H9 (cell line): Measurements from ENCODE around the gene AMIGO1. TPM values are rescaled to one million over a fixed set of nuclear protein-coding genes. Genes with fewer than 3 reads are reported as not detected.

Experiments used
- DNase-seq: peaks from one replicate; pipeline ENCODE4 v3.0.0-alpha.2; 2017
- H2AFZ ChIP-seq: one replicate; pipeline ENCODE4 v1.6.1; 2013; ENCODE audit warnings: mild to moderate bottlenecking, low read length, control low read depth, moderate library complexity
- H2AK5ac ChIP-seq: 2 replicates; pipeline ENCODE4 v1.6.1; 2013; ENCODE audit warnings: low read length, control low read depth, mixed read lengths; ENCODE audit not compliant: insufficient read length
- H2BK120ac ChIP-seq: one replicate; pipeline ENCODE4 v1.6.1; 2013; ENCODE audit warnings: low read depth, mild to moderate bottlenecking, low read length, control low read depth, inconsistent platforms; ENCODE audit not compliant: poor library complexity, severe bottlenecking
- H2BK12ac ChIP-seq: 2 replicates; pipeline ENCODE4 v1.6.1; 2013; ENCODE audit warnings: low read length, control low read depth, mixed read lengths, low read depth; ENCODE audit not compliant: insufficient read length
- H2BK15ac ChIP-seq: 2 replicates; pipeline ENCODE4 v1.6.1; 2013; ENCODE audit warnings: low read depth, low read length, control low read depth
- H2BK20ac ChIP-seq: one replicate; pipeline ENCODE4 v1.6.1; 2013; ENCODE audit warnings: low read depth, mild to moderate bottlenecking, low read length, control low read depth, inconsistent platforms; ENCODE audit not compliant: poor library complexity, severe bottlenecking
- H2BK5ac ChIP-seq: 2 replicates; pipeline ENCODE4 v1.6.1; 2013; ENCODE audit warnings: low read length, control low read depth, mixed read lengths; ENCODE audit not compliant: insufficient read length
- H3K14ac ChIP-seq: 2 replicates; pipeline ENCODE4 v1.6.1; 2013; ENCODE audit warnings: low read length, control low read depth; ENCODE audit not compliant: insufficient read depth
- H3K18ac ChIP-seq: 2 replicates; pipeline ENCODE4 v1.6.1; 2013; ENCODE audit warnings: low read depth, mild to moderate bottlenecking, mixed read lengths, low read length, control low read depth; ENCODE audit not compliant: insufficient read length
- H3K23ac ChIP-seq: 2 replicates; pipeline ENCODE4 v1.6.1; 2013; ENCODE audit warnings: low read length, control low read depth, mixed read lengths, low read depth; ENCODE audit not compliant: insufficient read length
- H3K23me2 ChIP-seq: 2 replicates; pipeline ENCODE4 v1.6.1; 2013; ENCODE audit warnings: low read depth, mild to moderate bottlenecking, mixed read lengths, low read length, control low read depth; ENCODE audit not compliant: insufficient read length, poor library complexity, severe bottlenecking
- H3K27ac ChIP-seq: 2 replicates; pipeline ENCODE4 v1.5.1; 2013; ENCODE audit warnings: low read length, control low read depth, mixed read lengths, low read depth; ENCODE audit not compliant: insufficient read length
- H3K27me3 ChIP-seq: 2 replicates; pipeline ENCODE4 v1.6.1; 2013; ENCODE audit warnings: low read length, control low read depth, inconsistent platforms; ENCODE audit not compliant: insufficient read depth
- H3K4ac ChIP-seq: 2 replicates; pipeline ENCODE4 v1.6.1; 2013; ENCODE audit warnings: low read depth, mild to moderate bottlenecking, control low read depth, inconsistent platforms, low read length, moderate library complexity
- H3K4me1 ChIP-seq: 2 replicates; pipeline ENCODE4 v1.6.1; 2013; ENCODE audit warnings: low read length, control low read depth, inconsistent platforms; ENCODE audit not compliant: insufficient read depth
- H3K4me2 ChIP-seq: 2 replicates; pipeline ENCODE4 v1.6.1; 2013; ENCODE audit warnings: low read length, control low read depth, mixed read lengths; ENCODE audit not compliant: insufficient read length, insufficient read depth
- H3K56ac ChIP-seq: 2 replicates; pipeline ENCODE4 v1.6.1; 2013; ENCODE audit warnings: low read depth, mild to moderate bottlenecking, mixed read lengths, low read length, control low read depth; ENCODE audit not compliant: insufficient read length
- H3K79me1 ChIP-seq: 2 replicates; pipeline ENCODE4 v1.6.1; 2013; ENCODE audit warnings: low read depth, mild to moderate bottlenecking, moderate library complexity, low read length, control low read depth, inconsistent platforms; ENCODE audit not compliant: insufficient read depth, poor library complexity, severe bottlenecking
- H3K79me2 ChIP-seq: 2 replicates; pipeline ENCODE4 v1.6.1; 2013; ENCODE audit warnings: low read length, control low read depth, inconsistent platforms; ENCODE audit not compliant: insufficient read depth
- H3K9ac ChIP-seq: 2 replicates; pipeline ENCODE4 v1.6.1; 2013; ENCODE audit warnings: low read length, control low read depth, mixed read lengths; ENCODE audit not compliant: insufficient read length; ENCODE audit errors: extremely low read depth
- H3K9me3 ChIP-seq: one replicate; pipeline ENCODE4 v1.6.1; 2013; ENCODE audit warnings: low read depth, low read length, inconsistent platforms; ENCODE audit not compliant: control insufficient read depth
- H3T11ph ChIP-seq: one replicate; pipeline ENCODE4 v1.6.1; 2013; ENCODE audit warnings: mild to moderate bottlenecking, low read length, control low read depth, inconsistent platforms
- H4K20me1 ChIP-seq: one replicate; pipeline ENCODE4 v1.6.1; 2013; ENCODE audit not compliant: control insufficient read depth, insufficient read length, insufficient read depth
- H4K5ac ChIP-seq: 2 replicates; pipeline ENCODE4 v1.6.1; 2013; ENCODE audit warnings: low read depth, mild to moderate bottlenecking, mixed read lengths, low read length, control low read depth; ENCODE audit not compliant: insufficient read length
- H4K8ac ChIP-seq: replicated peaks from 2 replicates; pipeline ENCODE4 v1.6.1; 2013; ENCODE audit warnings: low read length, control low read depth, mixed read lengths, low read depth; ENCODE audit not compliant: insufficient read length
- H4K91ac ChIP-seq: 2 replicates; pipeline ENCODE4 v1.6.1; 2013; ENCODE audit warnings: low read depth, mild to moderate bottlenecking, moderate library complexity, mixed read lengths, low read length, control low read depth; ENCODE audit not compliant: insufficient read length
- H3K27ac Mint-ChIP-seq, 3 experiments: 2 replicates in 2 of 3; 3 replicates in 1 of 3; pipeline ENCODE4 v1.8.0; 2020 to 2021; ENCODE audit warnings: mixed read lengths in 3 of 3, mild to moderate bottlenecking in 1 of 3, moderate library complexity in 1 of 3
- H3K27me3 Mint-ChIP-seq: 2 replicates; pipeline ENCODE4 v1.8.0; 2021; ENCODE audit warnings: low read depth, mild to moderate bottlenecking, moderate library complexity, mixed read lengths
- H3K36me3 Mint-ChIP-seq, 3 experiments: 2 replicates in 2 of 3; 3 replicates in 1 of 3; pipeline ENCODE4 v1.8.0; 2020 to 2021; ENCODE audit warnings: low read depth in 3 of 3, mixed read lengths in 3 of 3; ENCODE audit not compliant: insufficient read depth in 1 of 3
- H3K4me1 Mint-ChIP-seq, 2 experiments: 2 replicates each; pipeline ENCODE4 v1.8.0; 2020; ENCODE audit warnings: mixed read lengths in 2 of 2
- H3K4me3 Mint-ChIP-seq, 2 experiments: 2 replicates in 1 of 2; 3 replicates in 1 of 2; pipeline ENCODE4 v1.8.0; 2020 to 2021; ENCODE audit warnings: mild to moderate bottlenecking in 2 of 2, mixed read lengths in 2 of 2, moderate library complexity in 1 of 2
- H3K9me3 Mint-ChIP-seq, 2 experiments: 2 replicates in 1 of 2; 3 replicates in 1 of 2; pipeline ENCODE4 v1.8.0; 2020; ENCODE audit warnings: mild to moderate bottlenecking in 2 of 2, mixed read lengths in 2 of 2, moderate library complexity in 1 of 2
- CTCF ChIP-seq: fragments of 200-600 bp; sonication (generic); conservative IDR thresholded peaks from 3 replicates; pipeline ENCODE4 v1.8.0; 2021; ENCODE audit warnings: antibody characterized with exemption, mild to moderate bottlenecking
- whole genome bisulfite sequencing: extraction: QIAGEN DNeasy Blood & Tissue Kit; methylation state at CpG from one replicate; pipeline ENCODE4 v1.1.7; 2013; ENCODE audit warnings: missing lambda C conversion rate, low lambda C conversion rate, mixed read lengths; ENCODE audit not compliant: insufficient read length; ENCODE audit errors: extremely low coverage; 5-methylcytosine and 5-hydroxymethylcytosine counted together
- total RNA-seq: library from RNA; stranded (reverse); gene quantifications from 2 replicates; pipeline ENCODE4 v1.2.1, GENCODE V29; 2021

AMIGO1 gene
- total RNA-seq, 1 experiment from 2014 or later = 4.1 TPM

DNA sequence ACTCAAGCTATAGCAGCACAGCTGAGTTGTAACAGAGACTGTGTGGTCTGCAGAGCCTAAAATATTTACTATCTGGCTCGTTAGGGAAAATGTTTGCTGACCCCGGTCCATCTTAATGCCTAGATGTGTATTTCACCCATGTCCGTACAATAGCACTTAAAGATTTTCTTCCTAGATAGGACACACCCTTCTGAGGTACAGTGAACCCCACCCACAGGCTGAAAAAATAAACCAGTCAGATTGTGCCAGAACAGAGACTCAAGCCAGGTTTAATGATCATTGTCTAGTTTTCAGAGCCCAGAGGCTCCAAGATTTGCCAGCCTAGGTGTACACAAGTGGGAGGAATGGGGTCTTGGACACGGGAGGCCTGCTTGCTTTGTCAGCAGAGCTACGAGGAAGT lies 5.6 kb downstream of the AMIGO1 start:
- no peaks in the 10 kb centered on the region for H3K9me3 Mint-ChIP-seq
- Histone ChIP-seq H4K20me1 (no peaks in the 10 kb centered on the region), H3K23ac (no peak overlapping the region), H3K4ac (no peak overlapping the region), H2AK5ac (no peak overlapping the region), H3K56ac (no peak overlapping the region), H3K14ac (no peak overlapping the region), H2BK120ac (no peak overlapping the region), H3K4me1 (no peaks in the 10 kb centered on the region), H2AFZ (no peak overlapping the region), H2BK20ac (no peak overlapping the region), H3K4me2 (no peak overlapping the region), H3K9ac (no peak overlapping the region), H2BK5ac (no peak overlapping the region), H2BK15ac (no peak overlapping the region), H3K79me1 (no peaks in the 10 kb centered on the region), H3K9me3 (no peaks in the 10 kb centered on the region), H4K8ac (no peak overlapping the region), H3K27ac (no peak overlapping the region), H3K23me2 (no peaks in the 10 kb centered on the region), H4K5ac (no peak overlapping the region), H4K91ac (no peak overlapping the region), H3K27me3 (no peaks in the 10 kb centered on the region), H3T11ph (no peak overlapping the region), H3K79me2 (no peaks in the 10 kb centered on the region), H3K18ac (no peak overlapping the region), H2BK12ac (no peak overlapping the region)
- no peak overlapping the region for H3K4me3 Mint-ChIP-seq
- peaks cover 0 to 5% (median 2%) of the 10 kb centered on the region in 3 experiments; a peak in 3 of 7 replicates for H3K36me3 Mint-ChIP-seq
- H3K27me3 Mint-ChIP-seq = peaks cover 21% of the 10 kb centered on the region
- no CpG with 5 or more reads among the region's 5 CpGs for WGBS
- DNase-seq = no peak
- peaks cover 9 to 10% of the 10 kb centered on the region in 2 experiments for H3K4me1 Mint-ChIP-seq
- no peak for TF ChIP-seq CTCF
- no peak overlapping the region for H3K27ac Mint-ChIP-seq
